Transverse colon (tissue), 4 donors: ENCODE measurements around the gene ARHGEF37.

Source experiments
- POLR2A ChIP-seq: fragments of 450-650 bp; IDR thresholded peaks from one replicate; pipeline ENCODE4 v1.6.1; 2016; ENCODE audit warnings: antibody characterized with exemption, mild to moderate bottlenecking, moderate library complexity
- POLR2AphosphoS5 ChIP-seq, 3 donors: sonication (generic); formaldehyde crosslinking; IDR thresholded peaks; one replicate each; pipeline ENCODE4 v1.6.1; 2016; ENCODE audit warnings: antibody characterized with exemption in 3 of 3
- TF ChIP-seq, protein P1 (sequence below), 5 experiments: fragments of 200-600 bp in 3 of 5; fragments of 450-650 bp in 2 of 5; sonication (generic) in 3 of 5; IDR thresholded peaks; 1 replicate in 2 of 5; 2 replicates in 3 of 5; pipeline ENCODE4 v1.5.1; 2016 to 2017; ENCODE audit warnings: antibody characterized with exemption in 5 of 5, inconsistent platforms in 3 of 5, mild to moderate bottlenecking in 2 of 5, moderate library complexity in 1 of 5

- TF ChIP-seq, protein P1, sequence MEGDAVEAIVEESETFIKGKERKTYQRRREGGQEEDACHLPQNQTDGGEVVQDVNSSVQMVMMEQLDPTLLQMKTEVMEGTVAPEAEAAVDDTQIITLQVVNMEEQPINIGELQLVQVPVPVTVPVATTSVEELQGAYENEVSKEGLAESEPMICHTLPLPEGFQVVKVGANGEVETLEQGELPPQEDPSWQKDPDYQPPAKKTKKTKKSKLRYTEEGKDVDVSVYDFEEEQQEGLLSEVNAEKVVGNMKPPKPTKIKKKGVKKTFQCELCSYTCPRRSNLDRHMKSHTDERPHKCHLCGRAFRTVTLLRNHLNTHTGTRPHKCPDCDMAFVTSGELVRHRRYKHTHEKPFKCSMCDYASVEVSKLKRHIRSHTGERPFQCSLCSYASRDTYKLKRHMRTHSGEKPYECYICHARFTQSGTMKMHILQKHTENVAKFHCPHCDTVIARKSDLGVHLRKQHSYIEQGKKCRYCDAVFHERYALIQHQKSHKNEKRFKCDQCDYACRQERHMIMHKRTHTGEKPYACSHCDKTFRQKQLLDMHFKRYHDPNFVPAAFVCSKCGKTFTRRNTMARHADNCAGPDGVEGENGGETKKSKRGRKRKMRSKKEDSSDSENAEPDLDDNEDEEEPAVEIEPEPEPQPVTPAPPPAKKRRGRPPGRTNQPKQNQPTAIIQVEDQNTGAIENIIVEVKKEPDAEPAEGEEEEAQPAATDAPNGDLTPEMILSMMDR (IDR thresholded peaks at IDR 0.05) = no peak
- TF ChIP-seq POLR2AphosphoS5 (IDR thresholded peaks at IDR 0.05) (no peak), POLR2A (no peak)
Observed at GRCh38 chr5:149604321-149604720, 23.0 kb downstream of the ARHGEF37 start.
